ENCODE data around the gene GLIS1.

Gene GLIS1

GRCh38 chr1:53541761-53542550 lies 197.0 kb downstream of the GLIS1 start:
- Histone ChIP-seq H3K4me3 (ENCODE audit: low read depth in 1 of 2, low read length in 2 of 2) (no peak overlapping the region), H3K4me2 (ENCODE audit: insufficient read depth, low read length) (no peak overlapping the region), H3K9me3 (ENCODE audit: insufficient read depth, low read length, severe bottlenecking) (no peaks in the 10 kb centered on the region), H4K20me1 (ENCODE audit: insufficient read depth, low read length) (0 out of 2 replicates have a peak, but pooled peaks cover 9% of the 10 kb centered on the region), H3K4me1 (ENCODE audit: insufficient read depth, low read length) (no peaks in the 10 kb centered on the region), H3K9ac (ENCODE audit: low read depth, low read length) (no peak overlapping the region), H3K36me3 (ENCODE audit: insufficient read depth, low read length) (no peaks in the 10 kb centered on the region), H3K27ac (ENCODE audit: low read length) (no peak overlapping the region), H3K79me2 (ENCODE audit: insufficient read depth, low read length) (no peaks in the 10 kb centered on the region), H3K27me3 (ENCODE audit: insufficient read depth, low read length, poor library complexity) (peaks cover 3% of the 10 kb centered on the region), H2AFZ (ENCODE audit: low read depth, low read length) (no peak overlapping the region)
- no peak for DNase-seq
- peak; percentile 46 for TF ChIP-seq CTCF (IDR thresholded peaks at IDR 0.05; ENCODE audit: borderline replicate concordance, extremely low read depth, low read length, poor library complexity, severe bottlenecking)
- TF ChIP-seq EZH2 (IDR thresholded peaks at IDR 0.05; ENCODE audit: borderline replicate concordance, low read depth, low read length, severe bottlenecking), result no peak
- peak; percentile 72; the same call in 2 of the 3 replicates for ATAC-seq (ENCODE audit: insufficient read depth, low read depth)

GRCh38 chr1:53541263-53541625 lies 197.7 kb downstream of the GLIS1 start:
- no peaks in the 10 kb centered on the region for H3K36me3 ChIP-seq (ENCODE audit: insufficient read depth, low read length)
- H4K20me1 ChIP-seq (ENCODE audit: insufficient read depth, low read length), result 0 out of 2 replicates have a peak, but pooled peaks cover 4% of the 10 kb centered on the region
- H3K27me3 ChIP-seq (ENCODE audit: insufficient read depth, low read length, poor library complexity), result peaks cover 3% of the 10 kb centered on the region
- no peak overlapping the region for H3K27ac ChIP-seq (ENCODE audit: low read length)
- DNase-seq, result no peak
- no peak overlapping the region for H3K4me3 ChIP-seq (ENCODE audit: low read depth in 1 of 2, low read length in 2 of 2)
- no peaks in the 10 kb centered on the region for H3K79me2 ChIP-seq (ENCODE audit: insufficient read depth, low read length)
- no peaks in the 10 kb centered on the region for H3K9me3 ChIP-seq (ENCODE audit: insufficient read depth, low read length, severe bottlenecking)
- H3K4me2 ChIP-seq (ENCODE audit: insufficient read depth, low read length), result no peak overlapping the region
- H3K4me1 ChIP-seq (ENCODE audit: insufficient read depth, low read length), result no peaks in the 10 kb centered on the region
- no peak for TF ChIP-seq CTCF (IDR thresholded peaks at IDR 0.05; ENCODE audit: borderline replicate concordance, extremely low read depth, low read length, poor library complexity, severe bottlenecking)
- TF ChIP-seq EZH2 (IDR thresholded peaks at IDR 0.05; ENCODE audit: borderline replicate concordance, low read depth, low read length, severe bottlenecking), result no peak
- H2AFZ ChIP-seq (ENCODE audit: low read depth, low read length), result no peak overlapping the region
- no peak for ATAC-seq (ENCODE audit: insufficient read depth, low read depth)
- no peak overlapping the region for H3K9ac ChIP-seq (ENCODE audit: low read depth, low read length)

DNA sequence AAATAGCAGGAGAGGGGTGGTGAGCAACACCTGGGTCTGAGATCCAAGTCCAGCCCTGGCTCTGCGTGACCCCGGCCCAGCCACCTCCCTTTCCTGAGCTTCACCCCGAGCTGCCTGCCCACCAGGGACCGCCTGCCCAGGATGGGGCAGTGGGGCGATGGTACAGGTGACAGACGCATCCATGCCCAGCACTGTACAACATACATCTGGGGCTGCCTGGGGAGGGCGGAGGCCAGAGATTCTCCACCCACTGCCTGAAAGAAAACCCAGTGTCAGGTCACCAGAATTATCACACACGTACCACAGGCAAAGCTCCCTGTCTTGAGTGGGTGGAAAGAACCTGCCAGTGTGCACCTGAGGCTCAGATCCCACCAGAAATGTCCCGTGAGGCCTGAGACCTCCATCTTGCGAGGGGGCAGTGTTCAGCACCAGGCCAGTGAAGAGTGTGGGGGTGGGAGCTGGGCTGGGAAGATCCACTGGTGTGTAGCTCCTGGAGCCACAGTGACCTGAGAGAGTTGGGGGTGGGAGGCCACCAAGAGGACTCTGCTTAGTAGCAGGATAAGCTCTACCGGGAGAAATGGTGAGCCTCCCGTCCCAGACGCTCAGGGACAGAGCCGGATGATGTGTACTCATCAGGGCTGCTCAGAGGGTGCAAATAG lies 198.2 kb downstream of the GLIS1 start:
- H3K27ac ChIP-seq (ENCODE audit: low read length), result no peak overlapping the region
- peaks cover 3% of the 10 kb centered on the region for H3K27me3 ChIP-seq (ENCODE audit: insufficient read depth, low read length, poor library complexity)
- H3K4me3 ChIP-seq (ENCODE audit: low read depth in 1 of 2, low read length in 2 of 2), result no peak overlapping the region
- H3K9ac ChIP-seq (ENCODE audit: low read depth, low read length), result no peak overlapping the region
- no peaks in the 10 kb centered on the region for H3K4me1 ChIP-seq (ENCODE audit: insufficient read depth, low read length)
- DNase-seq (no peak), ATAC-seq (ENCODE audit: insufficient read depth, low read depth) (no peak)
- TF ChIP-seq EZH2 (IDR thresholded peaks at IDR 0.05; ENCODE audit: borderline replicate concordance, low read depth, low read length, severe bottlenecking) (no peak), CTCF (IDR thresholded peaks at IDR 0.05; ENCODE audit: borderline replicate concordance, extremely low read depth, low read length, poor library complexity, severe bottlenecking) (no peak)
- H3K79me2 ChIP-seq (ENCODE audit: insufficient read depth, low read length), result no peaks in the 10 kb centered on the region
- no peak overlapping the region for H2AFZ ChIP-seq (ENCODE audit: low read depth, low read length)
- H4K20me1 ChIP-seq (ENCODE audit: insufficient read depth, low read length), result no peaks in the 10 kb centered on the region
- H3K36me3 ChIP-seq (ENCODE audit: insufficient read depth, low read length), result no peaks in the 10 kb centered on the region
- no peaks in the 10 kb centered on the region for H3K9me3 ChIP-seq (ENCODE audit: insufficient read depth, low read length, severe bottlenecking)
- no peak overlapping the region for H3K4me2 ChIP-seq (ENCODE audit: insufficient read depth, low read length)

Data from DND-41 (cell line).